Right renal cortex interstitium (tissue), 3 donors: ENCODE measurements around the gene RIMKLA. TPM values are rescaled to one million over a fixed set of nuclear protein-coding genes. Genes with fewer than 3 reads are reported as not detected.

Experiments used
- polyA plus RNA-seq, 3 donors: library from polyadenylated mRNA; unstranded; fragments of 120-200 nt; gene quantifications; one replicate each; pipeline ENCODE4 v1.2.1, GENCODE V29; 2013; ENCODE audit not compliant: insufficient read length in 3 of 3

RIMKLA gene
- polyA plus RNA-seq, 3 donors, result 0.40 to 0.47 (median 0.42) TPM

Other genes starting within 250 kb of the RIMKLA start
- gene GUCA2B, start 227.4 kb upstream of the RIMKLA start, polyA plus RNA-seq, result not detected
- not detected for gene GUCA2A, start 216.0 kb upstream of the RIMKLA start, polyA plus RNA-seq
- 10 to 100 TPM; 40.0 to 41.4 (median 40.9) TPM for gene FOXJ3, start 45.6 kb upstream of the RIMKLA start, polyA plus RNA-seq
- 1 to 10 TPM; 4.0 to 5.5 (median 4.6) TPM for gene ZMYND12, start 75.2 kb downstream of the RIMKLA start, polyA plus RNA-seq
- gene PPCS, start 75.8 kb downstream of the RIMKLA start, polyA plus RNA-seq, result 10 to 100 TPM; 86.8 to 92.9 (median 92.0) TPM
- gene CCDC30, start 82.5 kb downstream of the RIMKLA start, polyA plus RNA-seq, result 10 to 100 TPM; 17.4 to 20.8 (median 18.0) TPM